GM12878 (cell line): ENCODE measurements around the gene REV3L. TPM values are rescaled to one million over a fixed set of nuclear protein-coding genes. Genes with fewer than 3 reads are reported as not detected.

ENCODE experiments used
- ATF7 ChIP-seq: fragments of 450-650 bp; IDR thresholded peaks from 2 replicates; pipeline ENCODE4 v1.6.1; 2016; ENCODE audit warnings: low read depth, mild to moderate bottlenecking
- CEBPZ ChIP-seq: fragments of 150-350 bp; IDR thresholded peaks from 2 replicates; pipeline ENCODE4 v1.6.1; 2016; ENCODE audit warnings: low read depth, low read length
- CTCF ChIP-seq, 3 experiments: IDR thresholded peaks in 2 of 3; conservative IDR thresholded peaks in 1 of 3; 2 replicates each; pipeline ENCODE4 v1.5.1; 2011; ENCODE audit warnings: low read depth in 3 of 3, low read length in 3 of 3, mild to moderate bottlenecking in 3 of 3, control low read depth in 2 of 3, moderate library complexity in 2 of 3, inconsistent platforms in 1 of 3, mixed read lengths in 1 of 3; ENCODE audit not compliant: control insufficient read depth in 2 of 3, insufficient read depth in 1 of 3; ENCODE audit errors: extremely low read depth in 1 of 3
- ETV6 ChIP-seq, 2 experiments: fragments of 450-650 bp in 1 of 2; IDR thresholded peaks in 1 of 2; conservative IDR thresholded peaks in 1 of 2; 2 replicates each; pipeline ENCODE4 v1.6.1; 2014; ENCODE audit warnings: antibody characterized with exemption in 1 of 2, borderline replicate concordance in 1 of 2, low read depth in 1 of 2, mild to moderate bottlenecking in 1 of 2, moderate library complexity in 1 of 2
- IKZF1 ChIP-seq: fragments of 450-650 bp; conservative IDR thresholded peaks from 2 replicates; pipeline ENCODE4 v1.6.1; 2017; ENCODE audit warnings: antibody characterized with exemption, mild to moderate bottlenecking
- IKZF2 ChIP-seq, 2 experiments: fragments of 450-650 bp; IDR thresholded peaks; 2 replicates each; pipeline ENCODE4 v1.6.1; 2017; ENCODE audit warnings: mild to moderate bottlenecking in 2 of 2, moderate library complexity in 2 of 2
- MTA2 ChIP-seq: fragments of 450-650 bp; IDR thresholded peaks from 2 replicates; pipeline ENCODE4 v1.6.1; 2016; ENCODE audit warnings: low read depth, mild to moderate bottlenecking, moderate library complexity
- MXI1 ChIP-seq: fragments of 150-350 bp; IDR thresholded peaks from 2 replicates; pipeline ENCODE4 v1.6.1; 2011; ENCODE audit warnings: low read depth, mild to moderate bottlenecking, inconsistent platforms, low read length, improper control_type of control experiment
- RELB ChIP-seq: fragments of 450-650 bp; IDR thresholded peaks from 2 replicates; pipeline ENCODE4 v1.6.1; 2017; ENCODE audit warnings: low read depth, mild to moderate bottlenecking, moderate library complexity
- SMARCA5 ChIP-seq: fragments of 450-650 bp; IDR thresholded peaks from 2 replicates; pipeline ENCODE4 v1.6.1; 2017; ENCODE audit warnings: mild to moderate bottlenecking
- polyA plus RNA-seq, 11 experiments: library from polyadenylated mRNA; depleted of rRNA in 4 of 11; unstranded in 6 of 11; stranded (reverse) in 5 of 11; fragments of >200 nt; fragmentation: Nextera tagmentation in 4 of 11; fragmentation: Illumina TruSeq in 1 of 11; extraction: Ambion mirVana in 4 of 11; extraction: Trizol in 1 of 11; gene quantifications; 1 replicate in 1 of 11; 2 replicates in 10 of 11; pipeline versions ENCODE4 v1.2.1 to v1.2.3, GENCODE V29; 2011 to 2016; ENCODE audit warnings: inconsistent platforms in 2 of 11, missing spikeins in 2 of 11, low read depth in 1 of 11
- total RNA-seq, 4 experiments: library from RNA; depleted of rRNA in 3 of 4; stranded (reverse); fragments of >200 nt in 3 of 4; fragmentation: Illumina TruSeq in 1 of 4; extraction: Trizol in 1 of 4; gene quantifications; 2 replicates each; pipeline versions ENCODE4 v1.2.1 to v1.2.3, GENCODE V29; 2013 to 2021
- TF ChIP-seq, protein P1 (sequence below): fragments of 450-650 bp; IDR thresholded peaks from 2 replicates; pipeline ENCODE4 v1.6.1; 2016; ENCODE audit warnings: mild to moderate bottlenecking, moderate library complexity, borderline replicate concordance

REV3L gene
- total and polyA plus RNA-seq, 10 of the 15 experiments (the other 5 are each of a cell fraction or from before 2014, with no cell fraction given): 7.6 to 33.6 (median 21.5) TPM

DNA sequence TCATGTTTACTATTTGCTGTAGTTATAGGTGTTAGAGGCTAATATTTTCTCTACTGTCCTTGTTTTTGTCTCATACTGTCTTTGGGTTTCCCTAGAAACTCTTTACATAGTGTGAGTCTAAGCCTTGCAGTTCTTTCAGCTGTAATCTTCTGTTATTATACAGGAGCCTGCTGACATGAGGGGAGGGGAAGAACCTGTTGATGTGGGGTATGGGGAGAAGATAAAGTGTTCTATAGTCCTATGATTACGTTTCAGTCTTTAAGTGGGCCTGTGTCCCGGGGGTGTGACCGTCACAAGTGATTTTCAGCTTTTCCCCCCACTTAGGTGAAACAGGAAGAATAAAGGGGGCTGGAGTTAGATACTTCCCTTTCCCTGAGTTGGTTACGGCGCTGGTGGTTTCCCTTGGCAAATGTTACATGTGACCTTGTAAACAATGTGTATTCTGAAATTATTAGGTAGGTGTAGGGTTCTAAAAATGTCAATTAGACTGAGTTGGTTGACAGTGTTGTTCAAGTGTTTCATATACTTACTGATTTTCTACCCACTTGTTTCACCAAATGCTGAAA, 41.3 kb downstream of the REV3L start (continued):
- TF ChIP-seq RELB (0 out of 2 replicates have a peak, but pooled peaks have one; percentile 47), IKZF2 (IDR thresholded peaks at IDR 0.05) (peak; percentile 57 to 74; a peak in 2 of 4 replicates), MXI1 (peak; percentile 28; the same call in 1 of the 2 replicates), IKZF1 (peak; percentile 61), ETV6 (conservative IDR thresholded peaks at IDR 0.05 in 1 of 2, IDR thresholded peaks at IDR 0.05 in 1 of 2; ENCODE audit: borderline replicate concordance in 1 of 2, low read depth in 1 of 2) (no peak), MTA2 (peak; percentile 54; the same call in 1 of the 2 replicates), CTCF (IDR thresholded peaks at IDR 0.05 in 2 of 3, conservative IDR thresholded peaks at IDR 0.05 in 1 of 3; ENCODE audit: control insufficient read depth in 2 of 3, extremely low read depth in 1 of 3, insufficient read depth in 1 of 3, low read depth in 3 of 3, low read length in 3 of 3) (no peak), SMARCA5 (no peak), ATF7 (peak; percentile 47; the same call in 1 of the 2 replicates), CEBPZ (no peak)
- TF ChIP-seq, protein P1, sequence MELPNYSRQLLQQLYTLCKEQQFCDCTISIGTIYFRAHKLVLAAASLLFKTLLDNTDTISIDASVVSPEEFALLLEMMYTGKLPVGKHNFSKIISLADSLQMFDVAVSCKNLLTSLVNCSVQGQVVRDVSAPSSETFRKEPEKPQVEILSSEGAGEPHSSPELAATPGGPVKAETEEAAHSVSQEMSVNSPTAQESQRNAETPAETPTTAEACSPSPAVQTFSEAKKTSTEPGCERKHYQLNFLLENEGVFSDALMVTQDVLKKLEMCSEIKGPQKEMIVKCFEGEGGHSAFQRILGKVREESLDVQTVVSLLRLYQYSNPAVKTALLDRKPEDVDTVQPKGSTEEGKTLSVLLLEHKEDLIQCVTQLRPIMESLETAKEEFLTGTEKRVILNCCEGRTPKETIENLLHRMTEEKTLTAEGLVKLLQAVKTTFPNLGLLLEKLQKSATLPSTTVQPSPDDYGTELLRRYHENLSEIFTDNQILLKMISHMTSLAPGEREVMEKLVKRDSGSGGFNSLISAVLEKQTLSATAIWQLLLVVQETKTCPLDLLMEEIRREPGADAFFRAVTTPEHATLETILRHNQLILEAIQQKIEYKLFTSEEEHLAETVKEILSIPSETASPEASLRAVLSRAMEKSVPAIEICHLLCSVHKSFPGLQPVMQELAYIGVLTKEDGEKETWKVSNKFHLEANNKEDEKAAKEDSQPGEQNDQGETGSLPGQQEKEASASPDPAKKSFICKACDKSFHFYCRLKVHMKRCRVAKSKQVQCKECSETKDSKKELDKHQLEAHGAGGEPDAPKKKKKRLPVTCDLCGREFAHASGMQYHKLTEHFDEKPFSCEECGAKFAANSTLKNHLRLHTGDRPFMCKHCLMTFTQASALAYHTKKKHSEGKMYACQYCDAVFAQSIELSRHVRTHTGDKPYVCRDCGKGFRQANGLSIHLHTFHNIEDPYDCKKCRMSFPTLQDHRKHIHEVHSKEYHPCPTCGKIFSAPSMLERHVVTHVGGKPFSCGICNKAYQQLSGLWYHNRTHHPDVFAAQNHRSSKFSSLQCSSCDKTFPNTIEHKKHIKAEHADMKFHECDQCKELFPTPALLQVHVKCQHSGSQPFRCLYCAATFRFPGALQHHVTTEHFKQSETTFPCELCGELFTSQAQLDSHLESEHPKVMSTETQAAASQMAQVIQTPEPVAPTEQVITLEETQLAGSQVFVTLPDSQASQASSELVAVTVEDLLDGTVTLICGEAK: no peak
